Measurements from ENCODE around the gene LPAR5.

The LPAR5 gene

DNA sequence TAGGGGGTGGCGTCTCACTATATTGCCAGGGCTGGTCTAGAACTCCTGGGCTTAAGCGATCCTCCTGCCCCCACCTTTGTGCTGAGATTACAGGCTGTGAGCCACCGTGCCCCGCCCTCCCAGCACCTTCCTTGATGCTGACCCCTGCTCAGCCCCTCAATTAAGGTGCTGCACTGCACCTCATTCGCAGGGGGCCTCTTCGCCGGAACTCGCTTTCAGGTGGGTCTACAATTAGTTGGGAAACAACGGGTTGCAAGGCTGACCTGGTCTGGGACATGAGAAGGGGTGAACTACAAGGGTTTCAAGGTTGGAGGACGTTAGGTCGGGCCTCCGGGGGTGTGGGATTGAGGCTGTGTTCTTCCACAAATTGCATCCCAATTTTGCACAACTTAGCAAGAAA, 66.4 kb downstream of the LPAR5 start:
- no peak overlapping the region for H3K4me3 ChIP-seq (ENCODE audit: control insufficient read depth, low read depth, low read length)
- no peak for DNase-seq (ENCODE audit: low read depth)
- TF ChIP-seq, protein P1, sequence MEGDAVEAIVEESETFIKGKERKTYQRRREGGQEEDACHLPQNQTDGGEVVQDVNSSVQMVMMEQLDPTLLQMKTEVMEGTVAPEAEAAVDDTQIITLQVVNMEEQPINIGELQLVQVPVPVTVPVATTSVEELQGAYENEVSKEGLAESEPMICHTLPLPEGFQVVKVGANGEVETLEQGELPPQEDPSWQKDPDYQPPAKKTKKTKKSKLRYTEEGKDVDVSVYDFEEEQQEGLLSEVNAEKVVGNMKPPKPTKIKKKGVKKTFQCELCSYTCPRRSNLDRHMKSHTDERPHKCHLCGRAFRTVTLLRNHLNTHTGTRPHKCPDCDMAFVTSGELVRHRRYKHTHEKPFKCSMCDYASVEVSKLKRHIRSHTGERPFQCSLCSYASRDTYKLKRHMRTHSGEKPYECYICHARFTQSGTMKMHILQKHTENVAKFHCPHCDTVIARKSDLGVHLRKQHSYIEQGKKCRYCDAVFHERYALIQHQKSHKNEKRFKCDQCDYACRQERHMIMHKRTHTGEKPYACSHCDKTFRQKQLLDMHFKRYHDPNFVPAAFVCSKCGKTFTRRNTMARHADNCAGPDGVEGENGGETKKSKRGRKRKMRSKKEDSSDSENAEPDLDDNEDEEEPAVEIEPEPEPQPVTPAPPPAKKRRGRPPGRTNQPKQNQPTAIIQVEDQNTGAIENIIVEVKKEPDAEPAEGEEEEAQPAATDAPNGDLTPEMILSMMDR (IDR thresholded peaks at IDR 0.05; ENCODE audit: control insufficient read depth, insufficient read depth, low read depth, low read length, missing control alignments), result no peak

All from AG09309 (cell line).